ENCODE results near the gene CAMTA1. TPM values are rescaled to one million over a fixed set of nuclear protein-coding genes. Genes with fewer than 3 reads are reported as not detected.

Gene CAMTA1
- total and polyA plus RNA-seq, 8 donors: 13.0 to 54.2 (median 23.6) TPM

GRCh38 chr1:6969106-6969505, 183.9 kb downstream of the CAMTA1 start:
- TF ChIP-seq CTCF (IDR thresholded peaks at IDR 0.05): no peak
- Histone ChIP-seq H3K27me3 (no peaks in the 10 kb centered on the region), H3K27ac (no peak overlapping the region), H3K4me3 (no peak overlapping the region), H3K9me3 (no peaks in the 10 kb centered on the region), H3K4me1 (no peaks in the 10 kb centered on the region), H3K36me3 (no peaks in the 10 kb centered on the region)
- ATAC-seq (no peak), FAIRE-seq (no peak), DNase-seq (no peak)
- intact Hi-C loops (cut with DNase I): no loop called here
- WGBS, 2 donors: 69 to 74% methylated on average over 13 of the region's 13 CpGs

GRCh38 chr1:6969762-6970161, 184.5 kb downstream of the CAMTA1 start:
- Histone ChIP-seq H3K4me3 (no peak overlapping the region), H3K4me1 (no peaks in the 10 kb centered on the region), H3K36me3 (no peaks in the 10 kb centered on the region), H3K27ac (no peak overlapping the region), H3K27me3 (no peaks in the 10 kb centered on the region), H3K9me3 (no peaks in the 10 kb centered on the region)
- FAIRE-seq: no peak
- no peak for ATAC-seq
- intact Hi-C loops (cut with DNase I): loop anchor here in 1 of 3 donors (5.0 kb wide), 1 partner anchor 678 kb away; no protein-coding TSS in a partner anchor
- no peak for DNase-seq
- no peak for TF ChIP-seq CTCF (IDR thresholded peaks at IDR 0.05)
- 68 to 80% methylated on average over 2 of the region's 2 CpGs for WGBS, 2 donors

- no peak for FAIRE-seq
These were observed 185.0 kb downstream of the CAMTA1 start for GRCh38 chr1:6970221-6970620.

GRCh38 chr1:6971048-6971447, 185.8 kb downstream of the CAMTA1 start:
- intact Hi-C loops (cut with DNase I): loop anchor here in 1 of 3 donors (5.0 kb wide), 1 partner anchor 676 kb away; no protein-coding TSS in a partner anchor
- FAIRE-seq (no peak), DNase-seq (no peak), ATAC-seq (no peak)
- no peak for TF ChIP-seq CTCF (IDR thresholded peaks at IDR 0.05)
- H3K36me3 ChIP-seq: no peaks in the 10 kb centered on the region
- no peaks in the 10 kb centered on the region for H3K9me3 ChIP-seq
- no peak overlapping the region for H3K27ac ChIP-seq
- WGBS, 2 donors: 84 to 91% methylated on average over 9 of the region's 9 CpGs
- H3K4me3 ChIP-seq: no peak overlapping the region
- no peaks in the 10 kb centered on the region for H3K4me1 ChIP-seq
- H3K27me3 ChIP-seq: no peaks in the 10 kb centered on the region

More at GRCh38 chr1:6970221-6970620, 185.0 kb downstream of the CAMTA1 start:
- DNase-seq (no peak), ATAC-seq (no peak)
- Histone ChIP-seq H3K4me3 (no peak overlapping the region), H3K9me3 (no peaks in the 10 kb centered on the region), H3K36me3 (no peaks in the 10 kb centered on the region), H3K27me3 (no peaks in the 10 kb centered on the region), H3K4me1 (no peaks in the 10 kb centered on the region), H3K27ac (no peak overlapping the region)
- intact Hi-C loops (cut with DNase I): loop anchor here in 1 of 3 donors (5.0 kb wide), 1 partner anchor 677 kb away; no protein-coding TSS in a partner anchor
- TF ChIP-seq CTCF (IDR thresholded peaks at IDR 0.05): no peak
- WGBS, 2 donors: 82 to 91% methylated on average over 11 of the region's 11 CpGs

GRCh38 chr1:6971699-6972098, 186.4 kb downstream of the CAMTA1 start:
- Histone ChIP-seq H3K9me3 (no peaks in the 10 kb centered on the region), H3K4me1 (no peaks in the 10 kb centered on the region), H3K4me3 (no peak overlapping the region), H3K36me3 (no peaks in the 10 kb centered on the region), H3K27ac (no peak overlapping the region), H3K27me3 (no peaks in the 10 kb centered on the region)
- DNase-seq (no peak), FAIRE-seq (no peak), ATAC-seq (no peak)
- TF ChIP-seq CTCF (IDR thresholded peaks at IDR 0.05): no peak
- 79 to 88% methylated on average over 11 of the region's 11 CpGs for WGBS, 2 donors
- intact Hi-C loops (cut with DNase I): loop anchor here in 1 of 3 donors (5.0 kb wide), 1 partner anchor 676 kb away; no protein-coding TSS in a partner anchor
